OCI-LY1 (cell line): ENCODE data around the gene ENDOV.

Source experiments
- H2AFZ ChIP-seq: fragments of 200-600 bp; sonication (generic), shearing (Covaris generic); 2 replicates; pipeline ENCODE4 v1.6.0; 2014; ENCODE audit warnings: antibody characterized with exemption, mild to moderate bottlenecking, low read length
- H3F3A ChIP-seq: fragments of 200-600 bp; sonication (generic), shearing (Covaris generic); 2 replicates; pipeline ENCODE4 v1.6.0; 2014; ENCODE audit warnings: mild to moderate bottlenecking, antibody characterized with exemption, low read length, moderate library complexity; ENCODE audit not compliant: insufficient read depth
- H3K27ac ChIP-seq: fragments of 200-600 bp; sonication (generic); 2 replicates; pipeline ENCODE4 v1.5.1; 2014; ENCODE audit warnings: low read length, mixed run types, mild to moderate bottlenecking, low read depth; ENCODE audit not compliant: poor library complexity, severe bottlenecking
- H3K27me3 ChIP-seq: fragments of 200-600 bp; sonication (generic); 2 replicates; pipeline ENCODE4 v1.6.0; 2014; ENCODE audit warnings: antibody characterized with exemption, mild to moderate bottlenecking, low read length, moderate library complexity; ENCODE audit not compliant: insufficient read depth
- H3K36me3 ChIP-seq: fragments of 200-600 bp; sonication (generic); 2 replicates; pipeline ENCODE4 v1.6.1; 2014; ENCODE audit warnings: mild to moderate bottlenecking, antibody characterized with exemption, low read length, moderate library complexity, mixed read lengths; ENCODE audit not compliant: insufficient read depth
- H3K4me1 ChIP-seq: fragments of 200-600 bp; sonication (generic); 2 replicates; pipeline ENCODE4 v1.5.1; 2014; ENCODE audit warnings: mild to moderate bottlenecking, low read length, moderate library complexity; ENCODE audit not compliant: insufficient read depth, severe bottlenecking
- H3K4me2 ChIP-seq: fragments of 200-600 bp; sonication (generic), shearing (Covaris generic); 2 replicates; pipeline ENCODE4 v1.6.1; 2014; ENCODE audit warnings: low read length
- H3K4me3 ChIP-seq: fragments of 200-600 bp; sonication (generic); 2 replicates; pipeline ENCODE4 v1.5.1; 2014; ENCODE audit warnings: low read length, low read depth, mild to moderate bottlenecking, mixed read lengths; ENCODE audit not compliant: poor library complexity, severe bottlenecking
- H3K79me2 ChIP-seq: fragments of 200-600 bp; shearing (Covaris generic); 2 replicates; pipeline ENCODE4 v1.6.1; 2016; ENCODE audit warnings: mixed run types, low read length, mixed read lengths; ENCODE audit not compliant: insufficient read depth
- H3K9ac ChIP-seq: fragments of 200-600 bp; sonication (generic), shearing (Covaris generic); 2 replicates; pipeline ENCODE4 v1.6.1; 2014; ENCODE audit warnings: mild to moderate bottlenecking, low read length, mixed read lengths
- H3K9me2 ChIP-seq: fragments of 200-600 bp; sonication (generic), shearing (Covaris generic); 2 replicates; pipeline ENCODE4 v1.6.1; 2014; ENCODE audit warnings: low read depth, mild to moderate bottlenecking, low read length, mixed read lengths
- H3K9me3 ChIP-seq: fragments of 200-600 bp; shearing (Covaris generic); 2 replicates; pipeline ENCODE4 v1.6.1; 2014; ENCODE audit warnings: low read length, mixed read lengths
- H4K20me1 ChIP-seq: fragments of 200-600 bp; sonication (generic), shearing (Covaris generic); 2 replicates; pipeline ENCODE4 v1.6.0; 2016; ENCODE audit warnings: mild to moderate bottlenecking, low read length; ENCODE audit not compliant: insufficient read depth
- EZH2 ChIP-seq: fragments of 200-600 bp; sonication (generic), shearing (Covaris generic); IDR thresholded peaks from 2 replicates; pipeline ENCODE4 v1.8.0; 2017; ENCODE audit warnings: borderline replicate concordance, mixed run types, mild to moderate bottlenecking, antibody characterized with exemption, low read length, moderate library complexity, mixed read lengths
- TF ChIP-seq, protein P1 (sequence below): fragments of 200-600 bp; sonication (generic), shearing (Covaris generic); IDR thresholded peaks from 2 replicates; pipeline ENCODE4 v1.5.1; 2017; ENCODE audit warnings: mild to moderate bottlenecking, antibody characterized with exemption, low read length, moderate library complexity, mixed read lengths

The ENDOV gene

GRCh38 chr17:80469667-80470066 lies 54.7 kb downstream of the ENDOV start:
- Histone ChIP-seq H2AFZ (no peak overlapping the region), H3K27me3 (peaks cover 12% of the 10 kb centered on the region; the same call in 1 of the 2 replicates), H3K4me1 (peaks cover 7% of the 10 kb centered on the region), H3K79me2 (no peaks in the 10 kb centered on the region), H4K20me1 (no peaks in the 10 kb centered on the region), H3K4me3 (no peak overlapping the region), H3K36me3 (no peaks in the 10 kb centered on the region), H3K4me2 (no peak overlapping the region), H3K27ac (no peak overlapping the region), H3K9me3 (no peaks in the 10 kb centered on the region), H3K9me2 (no peaks in the 10 kb centered on the region), H3K9ac (no peak overlapping the region), H3F3A (no peaks in the 10 kb centered on the region)
- TF ChIP-seq, protein P1, sequence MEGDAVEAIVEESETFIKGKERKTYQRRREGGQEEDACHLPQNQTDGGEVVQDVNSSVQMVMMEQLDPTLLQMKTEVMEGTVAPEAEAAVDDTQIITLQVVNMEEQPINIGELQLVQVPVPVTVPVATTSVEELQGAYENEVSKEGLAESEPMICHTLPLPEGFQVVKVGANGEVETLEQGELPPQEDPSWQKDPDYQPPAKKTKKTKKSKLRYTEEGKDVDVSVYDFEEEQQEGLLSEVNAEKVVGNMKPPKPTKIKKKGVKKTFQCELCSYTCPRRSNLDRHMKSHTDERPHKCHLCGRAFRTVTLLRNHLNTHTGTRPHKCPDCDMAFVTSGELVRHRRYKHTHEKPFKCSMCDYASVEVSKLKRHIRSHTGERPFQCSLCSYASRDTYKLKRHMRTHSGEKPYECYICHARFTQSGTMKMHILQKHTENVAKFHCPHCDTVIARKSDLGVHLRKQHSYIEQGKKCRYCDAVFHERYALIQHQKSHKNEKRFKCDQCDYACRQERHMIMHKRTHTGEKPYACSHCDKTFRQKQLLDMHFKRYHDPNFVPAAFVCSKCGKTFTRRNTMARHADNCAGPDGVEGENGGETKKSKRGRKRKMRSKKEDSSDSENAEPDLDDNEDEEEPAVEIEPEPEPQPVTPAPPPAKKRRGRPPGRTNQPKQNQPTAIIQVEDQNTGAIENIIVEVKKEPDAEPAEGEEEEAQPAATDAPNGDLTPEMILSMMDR = no peak
- no peak for TF ChIP-seq EZH2

DNA sequence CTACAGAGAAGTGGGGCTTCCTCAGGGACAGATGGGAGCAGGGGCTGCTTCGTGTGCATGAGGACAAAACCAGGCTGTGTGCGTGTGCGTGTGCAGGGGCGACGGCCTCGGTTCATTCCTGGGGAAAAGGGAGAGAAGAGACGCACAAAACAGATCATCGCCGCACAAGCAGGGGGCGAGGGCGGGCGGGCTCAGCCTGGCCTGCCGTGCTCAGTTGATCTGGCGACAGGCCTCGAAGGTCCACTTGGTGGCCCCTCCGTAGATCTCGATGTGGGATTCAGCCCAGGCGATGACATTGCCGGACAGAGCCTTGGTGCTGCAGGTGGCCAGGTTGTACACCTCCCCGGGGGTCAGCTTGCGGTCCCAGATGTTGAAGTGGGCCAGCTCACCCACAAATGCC lies 55.6 kb downstream of the ENDOV start:
- TF ChIP-seq, protein P1 = no peak
- no peak for TF ChIP-seq EZH2
- H3K27me3 ChIP-seq = peaks cover 12% of the 10 kb centered on the region; the same call in 1 of the 2 replicates

GRCh38 chr17:80471922-80472321 lies 57.0 kb downstream of the ENDOV start:
- no peaks in the 10 kb centered on the region for H3K79me2 ChIP-seq
- no peak overlapping the region for H3K4me3 ChIP-seq
- TF ChIP-seq EZH2 = no peak
- TF ChIP-seq, protein P1 = no peak
- no peak overlapping the region for H2AFZ ChIP-seq
- no peaks in the 10 kb centered on the region for H3K36me3 ChIP-seq
- H3K4me2 ChIP-seq = no peak overlapping the region
- H3K4me1 ChIP-seq = peaks cover 20% of the 10 kb centered on the region
- peaks cover 12% of the 10 kb centered on the region; the same call in 1 of the 2 replicates for H3K27me3 ChIP-seq
- H3K9ac ChIP-seq = no peak overlapping the region
- H3K9me2 ChIP-seq = no peaks in the 10 kb centered on the region
- H3K9me3 ChIP-seq = no peaks in the 10 kb centered on the region
- H4K20me1 ChIP-seq = no peaks in the 10 kb centered on the region
- no peak overlapping the region for H3K27ac ChIP-seq
- no peaks in the 10 kb centered on the region for H3F3A ChIP-seq

More for the DNA sequence above, 55.6 kb downstream of the ENDOV start:
- peaks cover 16% of the 10 kb centered on the region for H3K4me1 ChIP-seq
- H3K79me2 ChIP-seq = no peaks in the 10 kb centered on the region
- H3K4me3 ChIP-seq = no peak overlapping the region
- H3K27ac ChIP-seq = no peak overlapping the region
- no peak overlapping the region for H3K4me2 ChIP-seq
- no peaks in the 10 kb centered on the region for H4K20me1 ChIP-seq
- H3K9me3 ChIP-seq = no peaks in the 10 kb centered on the region
- H3F3A ChIP-seq = no peaks in the 10 kb centered on the region
- no peak overlapping the region for H3K9ac ChIP-seq
- H3K36me3 ChIP-seq = no peaks in the 10 kb centered on the region
- no peak overlapping the region for H2AFZ ChIP-seq
- no peaks in the 10 kb centered on the region for H3K9me2 ChIP-seq
